ENCODE measurements around the gene MAEL.

DNA sequence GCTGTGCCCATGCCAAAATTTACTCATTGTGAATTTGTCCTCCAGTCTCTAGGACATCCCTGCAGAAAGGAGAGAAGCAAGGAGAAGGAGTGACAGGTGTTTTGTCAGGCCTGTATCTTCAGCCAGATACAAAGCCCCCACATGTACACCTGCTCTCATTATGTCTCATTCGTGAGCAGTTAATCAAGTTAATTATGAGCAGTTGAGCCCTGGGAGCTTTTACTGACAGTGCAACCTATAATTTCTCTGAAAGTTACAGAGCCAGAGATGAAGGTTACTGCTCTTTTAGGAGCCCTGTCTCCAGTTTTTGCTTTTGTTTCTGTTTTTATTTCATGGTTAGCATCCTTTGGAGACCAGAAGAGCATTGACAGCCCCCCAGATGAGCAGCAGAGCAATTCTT is 8.7 kb upstream of the MAEL start:
- TF ChIP-seq CTCF (IDR thresholded peaks at IDR 0.05; ENCODE audit: poor library complexity): no peak
- no peak for TF ChIP-seq EZH2phosphoT487 (IDR thresholded peaks at IDR 0.05; ENCODE audit: low read depth, severe bottlenecking, unreplicated experiment)
